ENCODE data around the gene MED13L.

The MED13L gene

GRCh38 chr12:116174904-116175303 is 102.6 kb downstream of the MED13L start:
- DNase-seq = no peak

GRCh38 chr12:116174006-116174405 is 103.5 kb downstream of the MED13L start:
- no peak for DNase-seq

GRCh38 chr12:116172224-116172849 is 105.2 kb downstream of the MED13L start:
- no peak for DNase-seq

- no peak for DNase-seq
These were observed 105.9 kb downstream of the MED13L start for GRCh38 chr12:116171549-116171948.

- no peak for DNase-seq
These were observed 108.4 kb downstream of the MED13L start for GRCh38 chr12:116169071-116169470.

- DNase-seq = no peak
These were observed 111.2 kb downstream of the MED13L start for GRCh38 chr12:116166306-116166705.

- DNase-seq = no peak
These were observed 112.5 kb downstream of the MED13L start for GRCh38 chr12:116165036-116165425.

GRCh38 chr12:116164250-116165035 is 113.0 kb downstream of the MED13L start:
- DNase-seq = no peak

- DNase-seq = no peak
These were observed 115.4 kb downstream of the MED13L start for GRCh38 chr12:116162071-116162470.

- no peak for DNase-seq
These were observed 115.9 kb downstream of the MED13L start for GRCh38 chr12:116161588-116161987.

- no peak for DNase-seq
These were observed 116.5 kb downstream of the MED13L start for GRCh38 chr12:116160883-116161458.

GRCh38 chr12:116160231-116160630 is 117.3 kb downstream of the MED13L start:
- DNase-seq = no peak

- no peak for DNase-seq
These were observed 117.8 kb downstream of the MED13L start for GRCh38 chr12:116159593-116160200.

- no peak for DNase-seq
These were observed 118.3 kb downstream of the MED13L start for GRCh38 chr12:116159175-116159574.

GRCh38 chr12:116157845-116158267 is 119.6 kb downstream of the MED13L start:
- no peak for DNase-seq

- DNase-seq = no peak
These were observed 120.9 kb downstream of the MED13L start for GRCh38 chr12:116156614-116157013.

GRCh38 chr12:116155383-116155782 is 122.1 kb downstream of the MED13L start:
- no peak for DNase-seq

GRCh38 chr12:116153983-116154382 is 123.5 kb downstream of the MED13L start:
- no peak for DNase-seq

GRCh38 chr12:116153113-116153512 is 124.4 kb downstream of the MED13L start:
- DNase-seq = no peak

- DNase-seq = no peak
These were observed 125.2 kb downstream of the MED13L start for GRCh38 chr12:116152268-116152667.

- no peak for DNase-seq
These were observed 127.0 kb downstream of the MED13L start for GRCh38 chr12:116150452-116150851.

GRCh38 chr12:116150001-116150400 is 127.5 kb downstream of the MED13L start:
- DNase-seq = no peak

- DNase-seq = no peak
These were observed 128.6 kb downstream of the MED13L start for GRCh38 chr12:116148844-116149243.

GRCh38 chr12:116146386-116146785 is 131.1 kb downstream of the MED13L start:
- DNase-seq = no peak
